Endothelial cell of umbilical vein (primary cell): ENCODE data around the gene PSAP. TPM values are rescaled to one million over a fixed set of nuclear protein-coding genes. Genes with fewer than 3 reads are reported as not detected.

Experiments
- BruUV-seq: library from RNA; stranded (reverse); fragments of 400-500 nt; replicated peaks from 2 replicates; lab custom pipeline; 2021; lab: Mats Ljungman, UMichigan
- CTCF ChIA-PET: fragments of 300-600, 350-600 bp; sonication (Branson Sonifier 250); formaldehyde crosslinking; loops from one replicate; lab custom pipeline; 2021; ENCODE audit warnings: antibody characterized with exemption, inconsistent platforms; lab: Charles Lee
- POLR2A ChIA-PET: fragments of 300-600, 350-600 bp; sonication (Branson Sonifier 250); formaldehyde crosslinking; loops from one replicate; lab custom pipeline; 2021; ENCODE audit warnings: antibody characterized with exemption, inconsistent platforms; lab: Charles Lee
- DNase-seq: peaks from one replicate; pipeline ENCODE4 v3.0.0-alpha.2; 2011; ENCODE audit warnings: low read depth, low spot score
- FAIRE-seq: peaks from 2 replicates; lab custom pipeline; 2011; peaks lifted over from hg19 to GRCh38; lab: Jason Lieb, UNC
- H2AFZ ChIP-seq: 2 replicates; pipeline ENCODE4 v1.6.0; 2012; ENCODE audit warnings: low read depth, low read length, control low read depth, inconsistent platforms
- H3K27ac ChIP-seq: 2 replicates; pipeline ENCODE4 v1.5.1; 2011; ENCODE audit warnings: low read depth, mild to moderate bottlenecking, control low read depth, low read length, moderate library complexity; ENCODE audit not compliant: insufficient read depth
- H3K27me3 ChIP-seq, 2 experiments: 2 replicates each; pipeline versions ENCODE4 v1.6.0 to v1.6.1; 2011; ENCODE audit warnings: low read length in 2 of 2, mixed read lengths in 1 of 2; ENCODE audit not compliant: control insufficient read depth in 2 of 2, insufficient read depth in 2 of 2
- H3K36me3 ChIP-seq, 2 experiments: 2 replicates in 1 of 2; 3 replicates in 1 of 2; pipeline ENCODE4 v1.5.1; 2011; ENCODE audit warnings: low read length in 2 of 2, mild to moderate bottlenecking in 1 of 2, moderate library complexity in 1 of 2; ENCODE audit not compliant: control insufficient read depth in 2 of 2, insufficient read depth in 2 of 2; ENCODE audit errors: extremely low read depth in 1 of 2
- H3K4me1 ChIP-seq: 3 replicates; pipeline ENCODE4 v1.5.1; 2011; ENCODE audit warnings: mild to moderate bottlenecking, low read length; ENCODE audit not compliant: control insufficient read depth, insufficient read depth; ENCODE audit errors: extremely low read depth
- H3K4me2 ChIP-seq: 2 replicates; pipeline ENCODE4 v1.6.1; 2011; ENCODE audit warnings: low read length, control low read depth, mixed read lengths; ENCODE audit not compliant: insufficient read depth
- H3K4me3 ChIP-seq, 3 experiments: fragments of 200-600 bp in 1 of 3; sonication (generic), shearing (Covaris generic) in 1 of 3; replicated peaks in 1 of 3; 2 replicates each; pipeline ENCODE4 v1.5.1; 2011 to 2016; ENCODE audit warnings: control low read depth in 3 of 3, low read length in 3 of 3, mild to moderate bottlenecking in 2 of 3, inconsistent platforms in 1 of 3, low read depth in 1 of 3, moderate library complexity in 1 of 3; ENCODE audit not compliant: insufficient read depth in 1 of 3
- H3K79me2 ChIP-seq: 2 replicates; pipeline ENCODE4 v1.6.0; 2012; ENCODE audit warnings: low read length, inconsistent platforms; ENCODE audit not compliant: control insufficient read depth, insufficient read depth
- H3K9ac ChIP-seq: replicated peaks from 2 replicates; pipeline ENCODE3; 2011; ENCODE audit warnings: low read length, control low read depth; ENCODE audit not compliant: insufficient read depth; ENCODE audit errors: extremely low read depth
- H3K9me1 ChIP-seq: replicated peaks from 3 replicates; pipeline ENCODE4 v1.6.0; 2011; ENCODE audit warnings: mild to moderate bottlenecking, low read length; ENCODE audit not compliant: control insufficient read depth, insufficient read depth; ENCODE audit errors: extremely low read depth
- H3K9me3 ChIP-seq: replicated peaks from 2 replicates; pipeline ENCODE4 v1.5.1; 2012; ENCODE audit warnings: low read length, inconsistent platforms; ENCODE audit not compliant: control insufficient read depth, insufficient read depth
- H4K20me1 ChIP-seq: replicated peaks from 2 replicates; pipeline ENCODE3; 2011; ENCODE audit warnings: mild to moderate bottlenecking, low read length; ENCODE audit not compliant: control insufficient read depth, insufficient read depth; ENCODE audit errors: extremely low read depth
- CTCF ChIP-seq, 2 donors: IDR thresholded peaks; 1 replicate in 1 of 2; 2 replicates in 1 of 2; pipeline ENCODE4 v1.5.1; 2011; ENCODE audit warnings: low read length in 2 of 2, mild to moderate bottlenecking in 2 of 2, moderate library complexity in 2 of 2, control low read depth in 1 of 2, inconsistent platforms in 1 of 2, low read depth in 1 of 2; ENCODE audit not compliant: insufficient read depth in 1 of 2; ENCODE audit errors: extremely low read depth in 1 of 2
- EZH2 ChIP-seq: IDR thresholded peaks from 2 replicates; pipeline ENCODE4 v1.6.1; 2012; ENCODE audit warnings: borderline replicate concordance, low read depth, mild to moderate bottlenecking, moderate library complexity, low read length, inconsistent platforms; ENCODE audit not compliant: severe bottlenecking
- FOS ChIP-seq: IDR thresholded peaks from 2 replicates; pipeline ENCODE4 v1.6.1; 2011; ENCODE audit warnings: mild to moderate bottlenecking, low read length, moderate library complexity, borderline replicate concordance; ENCODE audit not compliant: insufficient read depth
- GATA2 ChIP-seq: IDR thresholded peaks from 2 replicates; pipeline ENCODE4 v1.7.0; 2011; ENCODE audit warnings: low read depth, mild to moderate bottlenecking, moderate library complexity, mixed read lengths, low read length; ENCODE audit not compliant: insufficient read length, insufficient read depth
- JUN ChIP-seq: IDR thresholded peaks from 2 replicates; pipeline ENCODE4 v1.6.1; 2011; ENCODE audit warnings: borderline replicate concordance, low read depth; ENCODE audit not compliant: insufficient read length, insufficient read depth
- MAX ChIP-seq: IDR thresholded peaks from 2 replicates; pipeline ENCODE4 v1.6.1; 2011; ENCODE audit not compliant: insufficient read depth, insufficient read length
- MYC ChIP-seq: IDR thresholded peaks from one replicate; pipeline ENCODE4 v1.6.1; 2011; ENCODE audit warnings: mild to moderate bottlenecking, low read depth, low read length
- POLR2A ChIP-seq: IDR thresholded peaks from 2 replicates; pipeline ENCODE4 v1.6.1; 2012; ENCODE audit warnings: low read depth, mild to moderate bottlenecking, control low read depth, low read length
- POLR2AphosphoS5 ChIP-seq: IDR thresholded peaks from 2 replicates; pipeline ENCODE4 v1.6.1; 2012; ENCODE audit warnings: low read depth, mild to moderate bottlenecking, control low read depth, low read length, moderate library complexity; ENCODE audit not compliant: insufficient read depth
- dilution Hi-C: fragments of 300-500 bp; cut with MboI; formaldehyde crosslinking; loops from one replicate; pipeline ENCODE4 v1.15.0; 2019; ENCODE audit warnings: low sequenced_read_pairs; ENCODE audit not compliant: extremely low pct_ligation_motif_present
- intact Hi-C: fragments of 100-400 bp; cut with micrococcal nuclease; formaldehyde crosslinking; loops from one replicate; pipeline ENCODE4 v1.10.0; 2022
- polyA plus RNA-seq, 4 experiments: library from polyadenylated mRNA; depleted of rRNA in 3 of 4; stranded (reverse) in 3 of 4; unstranded in 1 of 4; fragments of >200 nt; gene quantifications; 2 replicates each; pipeline versions ENCODE4 v1.2.1 to v1.2.3, GENCODE V29; 2011 to 2012; ENCODE audit warnings: missing spikeins in 1 of 4
- total RNA-seq: library from RNA; stranded (reverse); gene quantifications from 2 replicates; pipeline ENCODE4 v1.2.3, GENCODE V29; 2021

PSAP gene
- total and polyA plus RNA-seq, 2 donors (not counting 3 experiments of a cell fraction or from before 2014, with no cell fraction given) = 644 to 1,476 TPM

DNA sequence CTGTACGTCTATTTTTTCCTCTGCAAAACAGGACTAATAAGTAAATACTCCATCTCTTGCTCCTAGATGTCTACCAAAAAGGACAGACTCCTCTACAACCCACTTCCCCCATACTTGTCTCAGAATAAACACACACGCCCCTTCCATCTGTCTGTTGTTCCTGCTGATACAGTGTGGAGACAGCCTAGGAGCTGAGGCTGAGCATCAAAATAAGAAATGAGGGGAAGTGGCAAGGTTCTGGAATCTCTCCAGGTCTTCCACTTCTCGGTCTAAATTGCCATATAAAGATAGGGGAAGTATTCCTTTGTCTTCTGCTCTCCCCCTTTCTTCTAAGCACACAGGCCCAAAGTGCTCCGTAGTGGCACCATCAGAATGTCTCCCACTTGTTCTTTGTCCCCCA, 47.0 kb downstream of the PSAP start:
- ChIA-PET CTCF (interaction anchor here (0.8 to 1.1 kb wide), 3 partner anchors 9 to 96 kb away, joined by 3 to 4 read pairs (median 3); no protein-coding TSS in a partner anchor), POLR2A (no interaction called here)
- no peak overlapping the region for H3K27ac ChIP-seq
- dilution Hi-C loops = no loop called here
- no peaks in the 10 kb centered on the region for H3K36me3 ChIP-seq
- H3K9me1 ChIP-seq = no peaks in the 10 kb centered on the region
- peaks cover 0 to 2% of the 10 kb centered on the region in 2 experiments for H3K27me3 ChIP-seq
- H3K4me3 ChIP-seq = no peak overlapping the region
- BruUV-seq = no TSS peak
- H4K20me1 ChIP-seq = no peaks in the 10 kb centered on the region
- intact Hi-C loops = no loop called here
- H3K9me3 ChIP-seq = no peaks in the 10 kb centered on the region
- H3K9ac ChIP-seq = no peak overlapping the region
- no peak for DNase-seq
- no peak for TF ChIP-seq GATA2
- no peak for TF ChIP-seq MYC
- no peak for TF ChIP-seq MAX
- no peak for TF ChIP-seq CTCF (IDR thresholded peaks at IDR 0.05; ENCODE audit: extremely low read depth in 1 of 2, insufficient read depth in 1 of 2, low read depth in 1 of 2, low read length in 2 of 2)
- TF ChIP-seq POLR2AphosphoS5 = no peak
- no peak for TF ChIP-seq POLR2A
- TF ChIP-seq EZH2 = no peak
- no peak for TF ChIP-seq JUN
- no peak for TF ChIP-seq FOS
- no peak overlapping the region for H2AFZ ChIP-seq
- no peaks in the 10 kb centered on the region for H3K4me1 ChIP-seq
- no peak for FAIRE-seq
- no peak overlapping the region for H3K4me2 ChIP-seq
- no peaks in the 10 kb centered on the region for H3K79me2 ChIP-seq
